ENCODE measurements around the gene SLCO3A1.

SLCO3A1 gene

DNA sequence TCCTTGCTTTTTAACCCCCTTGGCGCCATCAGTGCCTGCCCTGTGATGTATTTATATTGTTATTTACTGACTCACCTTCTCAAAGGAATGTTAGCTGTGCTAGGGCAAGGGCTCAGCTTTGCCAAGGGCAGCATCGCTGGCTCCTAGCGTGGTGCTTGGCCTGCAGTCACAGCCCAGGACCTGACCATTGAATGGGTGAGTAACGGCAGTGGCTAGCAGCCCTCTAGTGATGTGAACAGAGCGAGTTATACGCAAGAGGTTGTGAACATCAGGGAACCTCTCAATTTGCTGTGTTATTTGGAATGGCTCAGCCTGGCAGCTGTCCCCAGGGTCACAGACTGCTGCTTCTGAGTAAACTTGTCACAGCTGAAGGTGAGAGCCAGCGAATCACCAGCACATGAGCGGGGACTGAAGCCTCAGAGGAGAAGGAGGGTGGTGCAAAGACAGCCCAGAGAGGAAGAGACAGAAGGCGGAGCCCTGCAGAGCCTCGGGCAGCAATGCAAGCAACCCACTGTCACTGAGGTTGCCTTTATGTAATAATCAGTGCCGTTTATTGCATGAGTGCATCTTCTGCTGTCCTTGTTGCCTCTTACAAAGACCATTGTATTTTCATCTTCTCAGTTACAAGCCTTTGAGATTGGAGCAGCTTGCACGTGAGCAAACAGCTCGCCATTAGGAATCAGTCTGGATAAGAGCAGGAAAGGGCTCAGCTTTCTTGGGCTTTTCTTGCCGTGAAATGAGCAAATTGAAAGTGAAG lies 158.3 kb downstream of the SLCO3A1 start:
- Histone ChIP-seq H3K9me3 (ENCODE audit: insufficient read depth, low read length) (no peaks in the 10 kb centered on the region), H3K9ac (ENCODE audit: low read length) (no peak overlapping the region), H3K4me3 (ENCODE audit: low read length) (no peak overlapping the region), H3K27ac (ENCODE audit: low read length) (no peak overlapping the region), H3K27me3 (ENCODE audit: low read depth, low read length) (peaks cover 58% of the 10 kb centered on the region), H3K79me2 (ENCODE audit: low read length) (no peaks in the 10 kb centered on the region), H3K36me3 (replicated peaks; ENCODE audit: low read depth, low read length) (no peaks in the 10 kb centered on the region), H2AFZ (ENCODE audit: low read depth, low read length) (peak overlapping the region; percentile 57; the same call in 1 of the 2 replicates), H4K20me1 (ENCODE audit: insufficient read depth, low read length) (no peaks in the 10 kb centered on the region), H3K4me1 (ENCODE audit: low read length) (peaks cover 2% of the 10 kb centered on the region; the same call in 1 of the 2 replicates), H3K4me2 (ENCODE audit: low read length) (0 out of 2 replicates have a peak overlapping the region, but pooled peaks have one; percentile 6)
- TF ChIP-seq EZH2phosphoT487 (IDR thresholded peaks at IDR 0.05; ENCODE audit: low read depth) = no peak
- TF ChIP-seq, protein P1, sequence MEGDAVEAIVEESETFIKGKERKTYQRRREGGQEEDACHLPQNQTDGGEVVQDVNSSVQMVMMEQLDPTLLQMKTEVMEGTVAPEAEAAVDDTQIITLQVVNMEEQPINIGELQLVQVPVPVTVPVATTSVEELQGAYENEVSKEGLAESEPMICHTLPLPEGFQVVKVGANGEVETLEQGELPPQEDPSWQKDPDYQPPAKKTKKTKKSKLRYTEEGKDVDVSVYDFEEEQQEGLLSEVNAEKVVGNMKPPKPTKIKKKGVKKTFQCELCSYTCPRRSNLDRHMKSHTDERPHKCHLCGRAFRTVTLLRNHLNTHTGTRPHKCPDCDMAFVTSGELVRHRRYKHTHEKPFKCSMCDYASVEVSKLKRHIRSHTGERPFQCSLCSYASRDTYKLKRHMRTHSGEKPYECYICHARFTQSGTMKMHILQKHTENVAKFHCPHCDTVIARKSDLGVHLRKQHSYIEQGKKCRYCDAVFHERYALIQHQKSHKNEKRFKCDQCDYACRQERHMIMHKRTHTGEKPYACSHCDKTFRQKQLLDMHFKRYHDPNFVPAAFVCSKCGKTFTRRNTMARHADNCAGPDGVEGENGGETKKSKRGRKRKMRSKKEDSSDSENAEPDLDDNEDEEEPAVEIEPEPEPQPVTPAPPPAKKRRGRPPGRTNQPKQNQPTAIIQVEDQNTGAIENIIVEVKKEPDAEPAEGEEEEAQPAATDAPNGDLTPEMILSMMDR (IDR thresholded peaks at IDR 0.05; ENCODE audit: low read depth, low read length) = no peak

DNA sequence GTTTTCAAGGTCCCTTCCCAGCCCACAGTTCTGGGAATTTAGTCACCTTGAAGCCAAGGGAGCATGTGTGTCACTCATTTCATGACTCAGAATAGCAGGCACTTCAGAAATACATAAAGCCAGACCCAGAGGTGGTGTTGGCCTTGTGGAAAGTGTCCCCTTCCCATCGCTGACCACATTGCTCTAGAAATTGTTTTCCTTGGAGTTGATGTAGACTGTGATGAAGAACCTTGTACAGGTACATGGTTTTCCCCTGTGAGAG lies 158.8 kb downstream of the SLCO3A1 start:
- no peaks in the 10 kb centered on the region for H3K4me1 ChIP-seq (ENCODE audit: low read length)
- TF ChIP-seq, protein P1 (IDR thresholded peaks at IDR 0.05; ENCODE audit: low read depth, low read length) = no peak
- TF ChIP-seq EZH2phosphoT487 (IDR thresholded peaks at IDR 0.05; ENCODE audit: low read depth) = no peak
- H2AFZ ChIP-seq (ENCODE audit: low read depth, low read length) = peak overlapping the region; percentile 57; the same call in 1 of the 2 replicates
- H4K20me1 ChIP-seq (ENCODE audit: insufficient read depth, low read length) = no peaks in the 10 kb centered on the region
- 0 out of 2 replicates have a peak overlapping the region, but pooled peaks have one; percentile 6 for H3K4me2 ChIP-seq (ENCODE audit: low read length)
- peaks cover 56% of the 10 kb centered on the region for H3K27me3 ChIP-seq (ENCODE audit: low read depth, low read length)
- no peak overlapping the region for H3K9ac ChIP-seq (ENCODE audit: low read length)
- no peaks in the 10 kb centered on the region for H3K79me2 ChIP-seq (ENCODE audit: low read length)
- H3K36me3 ChIP-seq (replicated peaks; ENCODE audit: low read depth, low read length) = no peaks in the 10 kb centered on the region
- no peaks in the 10 kb centered on the region for H3K9me3 ChIP-seq (ENCODE audit: insufficient read depth, low read length)
- H3K4me3 ChIP-seq (ENCODE audit: low read length) = no peak overlapping the region
- no peak overlapping the region for H3K27ac ChIP-seq (ENCODE audit: low read length)

DNA sequence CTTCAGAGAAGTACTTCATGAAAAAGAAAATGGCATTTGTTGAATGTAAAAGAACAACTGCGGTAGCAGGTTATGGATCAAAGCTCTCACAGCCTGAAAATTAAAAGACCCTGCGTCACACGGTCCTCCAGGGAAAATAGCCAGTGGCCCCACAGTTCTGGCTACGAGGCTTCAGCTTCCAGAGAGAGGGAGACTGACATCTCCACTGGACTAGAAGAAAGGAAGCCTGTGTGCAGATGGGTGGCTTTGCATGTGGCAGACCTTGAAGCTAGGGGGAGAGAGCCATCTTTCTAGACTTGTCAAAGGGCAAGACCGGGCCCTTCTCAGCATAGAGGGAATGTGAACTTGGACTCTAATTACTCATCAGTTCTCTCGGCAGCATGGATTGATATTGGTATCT lies 159.4 kb downstream of the SLCO3A1 start:
- H3K27ac ChIP-seq (ENCODE audit: low read length) = no peak overlapping the region
- H3K9me3 ChIP-seq (ENCODE audit: insufficient read depth, low read length) = no peaks in the 10 kb centered on the region
- H4K20me1 ChIP-seq (ENCODE audit: insufficient read depth, low read length) = no peaks in the 10 kb centered on the region
- no peak overlapping the region for H3K4me3 ChIP-seq (ENCODE audit: low read length)
- H3K36me3 ChIP-seq (replicated peaks; ENCODE audit: low read depth, low read length) = no peaks in the 10 kb centered on the region
- TF ChIP-seq, protein P1 (IDR thresholded peaks at IDR 0.05; ENCODE audit: low read depth, low read length) = no peak
- no peak for TF ChIP-seq EZH2phosphoT487 (IDR thresholded peaks at IDR 0.05; ENCODE audit: low read depth)
- no peak overlapping the region for H2AFZ ChIP-seq (ENCODE audit: low read depth, low read length)
- H3K4me2 ChIP-seq (ENCODE audit: low read length) = no peak overlapping the region
- H3K9ac ChIP-seq (ENCODE audit: low read length) = no peak overlapping the region
- peaks cover 56% of the 10 kb centered on the region for H3K27me3 ChIP-seq (ENCODE audit: low read depth, low read length)
- no peaks in the 10 kb centered on the region for H3K79me2 ChIP-seq (ENCODE audit: low read length)
- no peaks in the 10 kb centered on the region for H3K4me1 ChIP-seq (ENCODE audit: low read length)

DNA sequence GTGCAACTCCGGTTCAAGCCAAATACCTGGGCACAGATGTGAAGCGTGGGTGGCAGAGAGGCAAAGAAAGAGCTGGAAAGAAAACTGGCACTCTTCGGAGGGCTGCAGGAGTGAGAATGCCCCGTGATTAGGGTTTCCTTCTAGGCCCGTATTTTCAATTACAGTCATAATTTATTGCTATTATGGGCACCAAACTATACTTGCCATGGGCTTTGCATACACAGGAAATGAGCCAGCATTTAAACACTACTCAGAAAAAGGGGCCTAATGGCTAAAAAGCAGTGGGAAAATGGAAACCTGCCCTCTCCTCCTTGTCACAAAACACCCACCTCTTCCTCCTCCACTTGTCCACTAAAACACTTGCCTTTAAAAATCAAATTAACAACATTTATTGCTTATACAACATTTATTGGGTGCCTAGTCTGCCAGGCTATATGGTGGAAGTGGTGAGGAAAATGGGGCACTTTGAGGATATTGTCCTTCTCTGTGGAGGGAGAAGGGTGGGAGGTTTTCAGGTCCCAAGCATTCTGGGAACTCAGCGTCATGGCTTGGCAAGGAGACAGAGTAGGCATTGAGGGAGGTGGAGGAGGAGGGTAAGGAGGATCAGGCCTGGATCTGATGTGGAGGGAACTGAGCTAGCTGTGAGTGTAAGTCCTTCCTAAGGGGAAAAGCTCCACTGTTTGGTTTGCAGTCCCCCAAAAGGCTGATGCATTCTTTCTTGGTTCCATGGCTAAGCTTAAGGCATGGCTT lies 160.9 kb downstream of the SLCO3A1 start:
- TF ChIP-seq EZH2phosphoT487 (IDR thresholded peaks at IDR 0.05; ENCODE audit: low read depth) = no peak
- TF ChIP-seq, protein P1 (IDR thresholded peaks at IDR 0.05; ENCODE audit: low read depth, low read length) = no peak
- no peaks in the 10 kb centered on the region for H3K9me3 ChIP-seq (ENCODE audit: insufficient read depth, low read length)
- no peaks in the 10 kb centered on the region for H3K79me2 ChIP-seq (ENCODE audit: low read length)
- H3K4me2 ChIP-seq (ENCODE audit: low read length) = no peak overlapping the region
- H3K36me3 ChIP-seq (replicated peaks; ENCODE audit: low read depth, low read length) = no peaks in the 10 kb centered on the region
- H3K4me3 ChIP-seq (ENCODE audit: low read length) = no peak overlapping the region
- no peak overlapping the region for H3K9ac ChIP-seq (ENCODE audit: low read length)
- no peaks in the 10 kb centered on the region for H3K4me1 ChIP-seq (ENCODE audit: low read length)
- H3K27ac ChIP-seq (ENCODE audit: low read length) = no peak overlapping the region
- H3K27me3 ChIP-seq (ENCODE audit: low read depth, low read length) = peaks cover 45% of the 10 kb centered on the region
- no peaks in the 10 kb centered on the region for H4K20me1 ChIP-seq (ENCODE audit: insufficient read depth, low read length)
- no peak overlapping the region for H2AFZ ChIP-seq (ENCODE audit: low read depth, low read length)
